K562 (cell line): ENCODE measurements around the gene CDH12. TPM values are rescaled to one million over a fixed set of nuclear protein-coding genes. Genes with fewer than 3 reads are reported as not detected.

ENCODE experiments used
- RBM34 ChIP-seq: fragments of 200-400 bp; formaldehyde crosslinking; IDR thresholded peaks from 2 replicates; pipeline ENCODE4 v1.6.1; 2018; ENCODE audit warnings: low read length, borderline replicate concordance; ENCODE audit not compliant: insufficient read depth
- REST ChIP-seq, 2 experiments: fragments of 450-650 bp; formaldehyde crosslinking in 1 of 2; IDR thresholded peaks; 2 replicates each; pipeline versions ENCODE4 v1.4.0 to v1.6.1; 2014 to 2020; ENCODE audit warnings: mild to moderate bottlenecking in 2 of 2, borderline replicate concordance in 1 of 2, low read depth in 1 of 2
- ZNF224 ChIP-seq: sonication (generic); formaldehyde crosslinking; IDR thresholded peaks from 2 replicates; pipeline ENCODE4 v1.8.0; 2022; ENCODE audit warnings: mild to moderate bottlenecking, missing genetic modification reagents
- polyA plus RNA-seq, 8 experiments: library from polyadenylated mRNA; depleted of rRNA in 4 of 8; stranded (reverse) in 5 of 8; unstranded in 3 of 8; fragments of >200 nt; fragmentation: Nextera tagmentation in 2 of 8; fragmentation: Illumina TruSeq in 1 of 8; extraction: Ambion mirVana in 2 of 8; extraction: Trizol in 1 of 8; gene quantifications; 2 replicates each; pipeline versions ENCODE4 v1.2.1 to v1.2.3, GENCODE V29; 2011 to 2014; ENCODE audit warnings: inconsistent platforms in 1 of 8, missing spikeins in 1 of 8
- total RNA-seq, 7 experiments: library from RNA; depleted of rRNA in 6 of 7; stranded (reverse); fragments of >200 nt in 6 of 7; fragmentation: Illumina TruSeq in 2 of 7; extraction: Trizol in 2 of 7; gene quantifications; 2 replicates each; pipeline versions ENCODE4 v1.2.1 to v1.2.3, GENCODE V29; 2011 to 2021; ENCODE audit warnings: low replicate concordance in 1 of 7

CDH12 gene
- total and polyA plus RNA-seq, 9 of the 15 experiments (the other 6 are each of a cell fraction or from before 2014, with no cell fraction given), result 0.03 to 1.7 (median 0.37) TPM

DNA sequence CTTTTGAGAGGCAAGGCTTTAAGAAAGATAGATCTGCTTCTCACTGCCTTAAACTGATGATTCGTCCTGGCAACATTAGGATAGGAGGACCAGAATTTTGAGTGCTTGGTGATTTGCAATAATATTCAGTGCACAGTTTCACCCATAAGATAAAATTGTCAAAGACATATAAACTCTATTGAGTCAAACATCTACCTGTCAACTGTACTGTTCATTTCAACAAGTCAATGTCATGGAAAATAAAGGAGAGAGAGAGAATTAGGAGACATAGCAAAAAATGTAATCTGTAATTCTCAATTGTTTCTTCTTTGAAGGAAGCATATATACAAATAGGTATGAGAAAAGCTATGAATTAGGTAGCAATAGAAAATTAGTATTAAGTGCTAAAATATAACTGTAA, 237.2 kb downstream of the CDH12 start (continued):
- TF ChIP-seq REST (IDR thresholded peaks at IDR 0.05; ENCODE audit: borderline replicate concordance) (no peak), REST (CRISPR knock-in tag; IDR thresholded peaks at IDR 0.05; ENCODE audit: low read depth) (no peak), ZNF224 (CRISPR knock-in tag) (no peak), RBM34 (no peak)
